GM12873 (cell line): ENCODE results near the gene FBXO42.

Experiments used
- CTCF ChIP-seq: IDR thresholded peaks from 2 replicates; pipeline ENCODE4 v1.5.1; 2012; ENCODE audit warnings: low read depth, mild to moderate bottlenecking, moderate library complexity, low read length, control low read depth; ENCODE audit not compliant: insufficient read depth; ENCODE audit errors: missing control alignments

FBXO42 gene

GRCh38 chr1:16253332-16253922 lies 98.9 kb downstream of the FBXO42 start:
- no peak for TF ChIP-seq CTCF

- TF ChIP-seq CTCF = no peak
Observed at GRCh38 chr1:16252912-16253311, 99.4 kb downstream of the FBXO42 start.

- TF ChIP-seq CTCF = no peak
Observed at GRCh38 chr1:16251381-16251780, 100.9 kb downstream of the FBXO42 start.

- no peak for TF ChIP-seq CTCF
Observed at GRCh38 chr1:16250524-16251251, 101.6 kb downstream of the FBXO42 start.

GRCh38 chr1:16249596-16250241 lies 102.6 kb downstream of the FBXO42 start:
- TF ChIP-seq CTCF = no peak

- no peak for TF ChIP-seq CTCF
Observed at GRCh38 chr1:16248603-16249516, 103.4 kb downstream of the FBXO42 start.
